GM21526 (cell line): Measurements from ENCODE around the gene MAML3.

Experiments used
- ATAC-seq: cut with Tn5 transposase; IDR thresholded peaks from one replicate; pipeline ENCODE4 v1.9.1; 2021; ENCODE audit warnings: moderate library complexity; ENCODE audit not compliant: unreplicated experiment, low FRiP score

MAML3 gene

GRCh38 chr4:140153718-140154571, at the start of gene MAML3:
Gene MAML3 (minus strand): TSS chr4:140154184. CDS start chr4:140153327, 857 bp downstream.
- ATAC-seq, result peak; percentile 48

- no peak for ATAC-seq
Measured at GRCh38 chr4:140198942-140199341, 45.0 kb upstream of the MAML3 start.

GRCh38 chr4:140195806-140196205, 41.8 kb upstream of the MAML3 start:
- ATAC-seq, result no peak

DNA sequence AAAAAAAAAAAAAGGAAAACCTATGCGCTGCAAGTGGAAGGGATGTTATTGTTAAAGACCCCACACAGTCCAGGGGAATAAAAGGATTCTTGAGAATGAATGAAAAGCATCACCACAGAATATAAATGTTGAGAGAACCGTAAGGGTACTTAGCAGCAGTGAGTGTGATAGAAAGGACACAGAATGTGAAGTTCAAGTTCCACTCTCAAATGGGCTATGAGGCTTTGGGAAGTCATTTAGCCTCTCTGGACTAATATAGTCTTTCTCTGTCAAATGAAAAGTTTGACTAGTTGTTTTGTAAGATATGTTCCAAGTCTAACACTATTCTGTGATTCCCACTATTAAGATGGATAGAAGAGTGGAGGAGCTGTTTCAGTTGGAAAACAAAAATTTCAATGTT, 35.8 kb upstream of the MAML3 start:
- no peak for ATAC-seq

DNA sequence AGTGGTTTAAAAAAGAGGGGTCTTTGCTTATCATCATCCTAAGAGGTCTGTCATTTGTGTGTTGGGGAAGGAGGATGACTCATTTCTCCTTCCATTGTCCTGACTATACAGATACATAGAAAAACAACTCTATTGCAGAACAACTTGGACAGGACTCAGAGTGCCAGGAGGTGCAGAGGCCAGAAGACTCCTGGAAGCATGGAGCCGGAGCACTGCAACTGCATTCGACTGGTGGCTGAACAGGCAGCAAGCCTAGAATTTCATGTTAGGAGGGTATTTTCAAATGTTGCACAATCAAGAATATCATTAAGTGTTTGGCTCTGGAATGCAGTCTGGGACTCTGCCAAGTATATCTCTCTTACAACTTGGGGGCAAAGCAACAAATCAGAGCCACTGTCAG, 35.0 kb upstream of the MAML3 start:
- no peak for ATAC-seq

GRCh38 chr4:140187316-140187695, 33.3 kb upstream of the MAML3 start:
- no peak for ATAC-seq

- no peak for ATAC-seq
Measured at GRCh38 chr4:140186651-140187315, 32.8 kb upstream of the MAML3 start.

DNA sequence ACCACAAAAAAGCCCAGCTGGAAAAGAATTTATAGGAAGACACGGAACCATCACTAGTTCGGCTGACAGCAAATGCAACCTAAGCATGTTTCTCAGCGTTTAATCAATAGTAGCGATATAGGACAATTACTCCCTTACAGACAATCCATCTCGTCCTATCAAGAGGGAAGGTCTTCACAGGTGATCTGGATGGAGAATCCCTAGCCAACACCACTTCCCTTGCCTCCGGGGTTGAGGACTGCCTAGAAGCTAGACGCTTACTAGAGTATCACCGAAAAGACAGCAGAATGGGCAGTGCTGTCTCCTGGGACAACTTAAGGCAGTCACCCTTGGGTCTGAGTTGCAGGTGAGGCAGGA, 32.1 kb upstream of the MAML3 start:
- no peak for ATAC-seq

DNA sequence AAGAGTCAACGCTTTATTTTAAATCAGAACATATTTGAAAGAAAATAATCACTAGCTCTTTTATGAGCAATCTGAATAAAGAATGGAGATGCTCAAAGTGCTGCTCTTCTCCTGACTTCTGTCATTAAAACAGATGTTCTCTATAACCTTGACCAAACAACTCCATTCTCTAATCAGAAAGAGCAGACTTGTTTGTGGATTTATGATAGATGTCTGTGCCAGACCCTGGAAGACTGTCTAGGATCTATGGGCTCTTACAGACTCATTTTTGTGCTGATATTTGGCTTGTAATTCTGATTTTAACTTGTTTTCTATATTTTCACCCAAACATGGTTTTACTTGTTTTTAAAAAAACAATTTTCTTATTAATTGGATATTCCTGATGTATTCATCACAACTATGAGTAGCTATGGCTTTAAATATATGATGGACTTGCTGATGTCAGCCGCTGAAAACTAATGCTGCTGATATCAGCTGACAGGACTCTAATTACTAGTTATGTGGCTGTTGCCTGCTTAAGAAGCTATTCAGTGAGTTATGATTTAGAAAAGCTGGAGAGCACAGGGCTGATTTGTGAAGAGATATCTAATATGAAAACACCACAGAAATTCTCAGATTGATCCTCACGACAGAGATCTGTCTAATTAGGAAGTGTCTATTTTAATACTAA, 31.6 kb upstream of the MAML3 start:
- no peak for ATAC-seq

GRCh38 chr4:140183270-140183669, 29.3 kb upstream of the MAML3 start:
- ATAC-seq, result no peak

DNA sequence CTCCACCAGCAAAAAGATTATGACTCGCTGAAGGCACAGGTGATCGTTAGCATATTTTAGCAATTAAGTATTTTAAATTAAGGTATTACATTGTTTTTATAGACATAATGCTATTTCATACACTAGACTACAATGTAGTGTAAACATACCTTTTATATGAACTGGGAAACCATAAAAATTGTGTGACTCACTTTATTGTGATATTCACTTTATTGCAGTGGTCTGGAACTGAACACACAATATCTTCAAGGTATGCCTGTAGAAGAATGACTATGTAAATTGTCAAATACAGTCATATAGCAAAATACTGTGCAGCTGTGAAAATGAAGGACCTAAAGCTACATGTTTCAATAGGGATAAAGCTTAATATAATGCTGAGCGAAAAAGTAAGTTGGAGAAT, 26.6 kb upstream of the MAML3 start:
- no peak for ATAC-seq

GRCh38 chr4:140176735-140177134, 22.8 kb upstream of the MAML3 start:
- ATAC-seq, result no peak

DNA sequence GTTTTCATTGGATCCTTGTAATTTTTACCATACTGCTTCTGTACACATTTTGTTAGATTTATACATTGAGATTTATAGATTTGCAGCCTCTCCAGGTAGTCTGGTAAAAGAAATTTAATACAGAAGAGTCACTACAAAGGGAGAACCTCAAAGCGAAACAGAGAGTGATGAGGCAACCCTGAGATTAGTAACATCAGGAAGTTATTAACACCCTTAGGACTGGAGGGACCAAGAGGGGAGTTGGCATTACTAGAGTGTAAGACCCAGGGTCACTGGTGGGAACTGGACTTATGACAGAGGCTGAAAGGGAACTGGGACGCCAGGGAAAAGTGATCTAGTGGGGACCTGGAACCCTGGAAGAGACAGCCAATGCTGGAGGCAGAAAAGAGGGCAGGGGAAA, 20.6 kb upstream of the MAML3 start:
- no peak for ATAC-seq

GRCh38 chr4:140172960-140173359, 19.0 kb upstream of the MAML3 start:
- no peak for ATAC-seq

DNA sequence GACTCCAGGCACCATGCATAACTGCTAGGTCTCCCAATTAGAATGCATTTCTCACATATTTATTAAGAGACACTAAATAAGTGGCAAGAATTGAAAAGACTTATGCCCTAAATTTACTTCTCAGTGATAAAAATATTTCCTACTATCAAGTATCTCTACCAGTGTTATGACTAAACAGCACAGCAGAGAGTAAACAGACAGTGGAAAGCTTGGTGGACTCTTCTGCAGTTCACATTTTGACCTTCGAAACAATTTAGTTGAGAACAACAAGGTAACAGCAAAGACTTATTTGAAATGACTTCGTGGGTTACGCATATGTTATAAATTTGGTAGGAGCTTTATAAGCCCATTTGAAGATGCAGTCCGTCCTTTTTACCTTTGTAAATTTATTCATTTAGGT, 16.3 kb upstream of the MAML3 start:
- no peak for ATAC-seq

DNA sequence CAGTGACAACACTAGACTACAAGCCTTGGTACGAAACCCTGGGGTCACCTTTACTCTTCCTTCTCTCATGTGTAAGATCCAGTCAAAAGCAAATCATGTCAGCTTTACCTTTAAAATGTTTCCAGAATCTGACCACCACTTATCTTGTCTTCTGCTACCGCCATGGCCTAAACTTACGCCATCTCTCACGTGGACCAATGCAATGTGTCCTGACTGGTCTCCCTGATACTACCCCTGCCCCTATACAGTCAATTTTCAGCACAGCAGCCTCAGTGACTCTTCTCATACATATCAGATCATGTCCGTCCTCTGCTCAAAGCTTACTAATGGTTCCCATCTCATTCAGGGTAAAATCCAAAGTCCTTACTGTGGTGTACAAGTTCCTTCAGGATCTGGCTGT, 15.0 kb upstream of the MAML3 start:
- ATAC-seq, result no peak

GRCh38 chr4:140168474-140168873, 14.5 kb upstream of the MAML3 start:
- ATAC-seq, result no peak

DNA sequence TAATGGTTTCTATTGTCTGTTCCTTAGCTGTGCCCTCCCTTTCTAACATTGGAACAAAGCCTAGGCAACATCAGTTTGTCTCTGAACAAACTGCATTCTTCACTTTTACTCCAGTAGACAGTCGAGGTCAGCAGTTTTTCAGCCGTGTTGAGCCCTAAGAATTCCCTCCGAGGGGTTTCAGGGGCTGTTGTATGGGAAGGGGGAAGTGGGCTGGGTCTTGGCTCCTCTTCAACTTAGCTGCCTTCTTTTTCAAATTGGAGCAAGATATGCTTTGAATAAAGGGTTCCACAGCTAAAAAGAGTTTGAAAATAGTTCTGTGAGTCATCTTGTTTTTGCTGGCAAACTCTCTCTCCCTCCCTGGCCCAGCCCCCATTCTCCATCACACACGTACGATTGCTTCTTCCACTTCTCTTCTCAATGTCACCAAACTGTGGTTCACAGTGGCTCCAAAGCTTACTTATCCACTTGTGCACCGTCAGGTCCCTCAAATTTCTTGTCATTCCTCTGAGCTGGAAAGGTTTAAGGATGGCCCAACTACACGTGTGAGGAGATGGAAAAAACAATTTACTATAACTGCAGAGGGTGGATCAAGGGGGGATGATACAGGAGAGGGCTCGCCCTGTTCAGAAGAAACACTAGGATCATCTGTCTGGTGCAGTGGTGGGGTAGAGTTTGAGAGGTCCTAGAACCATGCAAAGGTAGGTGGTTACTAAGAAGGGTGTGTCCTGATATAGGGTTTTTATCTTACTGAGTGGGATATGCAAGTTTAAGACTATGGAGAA, 9.2 kb upstream of the MAML3 start:
- ATAC-seq, result no peak

DNA sequence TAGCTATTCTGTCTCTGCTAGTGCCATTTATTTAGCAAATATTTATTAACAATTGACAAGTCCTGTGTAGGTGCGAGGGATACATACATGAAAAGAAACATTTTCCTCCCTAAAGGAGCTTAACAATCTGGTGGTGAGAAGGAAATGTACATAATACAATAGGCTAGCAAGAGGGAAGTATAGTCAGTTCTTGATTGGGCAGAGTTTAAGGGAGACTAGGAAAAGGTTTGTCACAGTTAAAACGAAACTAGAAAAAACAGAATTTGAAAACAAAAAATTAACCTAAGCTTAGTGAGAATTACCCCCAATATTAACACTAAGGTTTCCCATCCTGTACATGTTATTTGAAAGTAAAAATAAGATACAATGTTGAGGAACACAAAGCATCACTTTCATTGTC, 8.6 kb upstream of the MAML3 start:
- no peak for ATAC-seq

DNA sequence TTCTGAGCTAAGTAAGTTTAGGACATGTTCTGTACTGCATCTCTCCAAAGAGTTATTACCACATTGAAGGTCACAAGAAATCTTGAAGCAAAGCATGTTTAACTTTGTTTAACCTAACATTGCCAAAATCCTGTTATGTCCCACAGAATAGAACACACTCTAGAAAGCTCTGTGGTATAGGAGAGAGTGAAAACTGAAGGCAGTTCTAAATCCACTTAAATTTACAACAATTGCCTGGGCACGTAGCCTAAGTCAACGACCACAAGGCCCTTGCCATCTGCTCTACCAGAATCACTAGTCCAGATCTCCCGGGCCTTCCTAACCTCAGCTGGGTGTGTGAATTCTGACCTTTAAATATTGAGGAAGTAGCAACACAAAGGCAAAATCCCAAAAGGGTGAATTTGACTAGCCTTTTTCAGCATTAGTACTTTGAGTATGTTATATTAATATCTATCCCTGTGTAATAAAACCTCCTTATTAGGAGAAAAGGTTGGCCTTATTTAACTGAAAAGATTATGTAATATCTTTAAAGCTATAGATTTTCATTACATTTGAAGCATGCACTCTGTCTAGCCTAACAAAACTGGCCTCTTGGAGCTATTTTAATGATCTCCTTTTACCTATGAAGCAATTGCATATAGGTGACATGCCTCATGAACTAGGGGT, 4.5 kb upstream of the MAML3 start:
- no peak for ATAC-seq
